GM21390 (cell line): ENCODE data around the gene ZC2HC1B.

ENCODE experiments used
- ATAC-seq: cut with Tn5 transposase; IDR thresholded peaks from one replicate; pipeline ENCODE4 v1.9.1; 2021; ENCODE audit not compliant: unreplicated experiment

Gene ZC2HC1B

DNA sequence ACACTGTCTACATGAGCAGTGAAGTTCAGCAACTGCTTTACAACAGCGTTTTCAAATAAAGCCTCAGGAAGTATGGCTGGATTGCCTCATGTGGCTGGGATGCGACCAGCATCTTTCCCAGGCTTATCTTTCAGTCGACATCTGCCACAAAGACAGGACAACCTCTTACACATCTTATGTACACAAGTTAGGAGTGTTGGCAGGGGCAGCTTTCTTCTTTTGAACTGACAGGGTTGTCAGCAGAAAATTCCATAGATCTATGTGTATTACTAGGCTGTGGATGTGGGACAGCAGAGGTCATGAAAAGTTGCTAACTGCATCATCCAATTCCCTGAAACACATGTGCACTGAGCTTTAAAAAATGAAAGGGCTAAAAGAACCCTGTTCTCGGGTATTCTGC is 95.7 kb downstream of the ZC2HC1B start:
- no peak for ATAC-seq

DNA sequence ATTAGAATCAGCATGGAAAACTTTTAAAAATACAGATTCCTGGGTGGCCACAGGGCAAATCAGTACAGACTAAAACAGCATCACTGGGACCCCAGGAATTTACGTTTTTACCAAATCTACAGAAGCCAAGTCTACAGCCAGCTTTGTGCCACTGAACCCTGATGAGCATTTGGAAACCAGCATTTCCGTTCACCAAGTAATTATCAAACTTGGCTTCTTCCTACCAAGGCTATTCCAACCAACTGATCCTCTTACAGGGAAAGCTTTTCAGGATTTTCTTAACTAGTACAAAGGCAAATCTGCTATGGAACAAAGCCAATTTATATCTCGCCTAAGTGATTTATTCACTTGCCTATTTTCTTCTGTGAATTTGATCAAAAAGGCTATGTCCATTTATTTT is 96.8 kb downstream of the ZC2HC1B start:
- no peak for ATAC-seq

DNA sequence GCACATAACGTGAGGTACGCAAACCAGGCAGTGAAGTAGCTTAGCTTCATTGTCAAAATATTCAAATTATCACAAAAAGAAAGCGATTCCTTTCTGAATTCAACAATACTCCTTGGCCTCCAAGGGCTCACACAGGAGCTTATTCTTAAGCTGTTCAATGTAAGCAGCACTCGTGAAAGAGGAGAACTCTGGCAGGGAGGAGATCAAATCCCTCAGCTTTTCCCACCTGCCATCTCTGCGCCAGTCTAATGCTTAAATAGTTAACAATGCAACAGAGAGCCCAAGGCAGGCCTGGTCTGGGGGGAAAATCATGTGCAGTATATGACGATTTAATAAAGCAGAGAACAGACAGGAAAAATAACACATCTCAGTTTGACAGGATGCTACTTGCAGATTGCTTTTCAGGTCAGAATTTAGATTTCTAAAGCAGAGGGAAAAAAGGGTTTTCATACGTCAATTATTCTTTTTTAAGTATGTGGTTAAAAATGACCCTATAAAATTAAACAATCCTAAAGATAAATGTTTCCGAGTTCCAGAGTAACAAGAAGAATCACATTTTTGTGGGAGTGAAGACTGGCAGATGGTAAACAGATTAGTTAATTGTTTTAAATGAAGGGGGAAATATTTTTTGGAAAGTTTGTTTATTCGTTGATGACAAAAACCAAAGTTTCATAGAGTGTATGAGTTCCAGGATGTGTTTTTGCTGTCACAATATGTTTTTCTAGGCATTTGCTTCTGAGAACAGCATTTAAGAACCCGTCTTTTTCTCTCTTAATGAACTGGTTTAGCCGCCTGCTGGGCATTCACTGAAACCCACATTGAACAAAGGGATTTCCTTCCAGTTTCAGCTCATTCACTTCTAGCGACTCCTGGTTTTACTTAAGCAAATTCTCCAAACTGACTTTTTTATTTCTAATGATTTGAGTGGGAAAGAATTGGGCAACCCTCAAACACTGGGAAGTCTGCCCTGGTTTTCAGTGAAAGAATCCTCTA is 97.9 kb downstream of the ZC2HC1B start:
- no peak for ATAC-seq

DNA sequence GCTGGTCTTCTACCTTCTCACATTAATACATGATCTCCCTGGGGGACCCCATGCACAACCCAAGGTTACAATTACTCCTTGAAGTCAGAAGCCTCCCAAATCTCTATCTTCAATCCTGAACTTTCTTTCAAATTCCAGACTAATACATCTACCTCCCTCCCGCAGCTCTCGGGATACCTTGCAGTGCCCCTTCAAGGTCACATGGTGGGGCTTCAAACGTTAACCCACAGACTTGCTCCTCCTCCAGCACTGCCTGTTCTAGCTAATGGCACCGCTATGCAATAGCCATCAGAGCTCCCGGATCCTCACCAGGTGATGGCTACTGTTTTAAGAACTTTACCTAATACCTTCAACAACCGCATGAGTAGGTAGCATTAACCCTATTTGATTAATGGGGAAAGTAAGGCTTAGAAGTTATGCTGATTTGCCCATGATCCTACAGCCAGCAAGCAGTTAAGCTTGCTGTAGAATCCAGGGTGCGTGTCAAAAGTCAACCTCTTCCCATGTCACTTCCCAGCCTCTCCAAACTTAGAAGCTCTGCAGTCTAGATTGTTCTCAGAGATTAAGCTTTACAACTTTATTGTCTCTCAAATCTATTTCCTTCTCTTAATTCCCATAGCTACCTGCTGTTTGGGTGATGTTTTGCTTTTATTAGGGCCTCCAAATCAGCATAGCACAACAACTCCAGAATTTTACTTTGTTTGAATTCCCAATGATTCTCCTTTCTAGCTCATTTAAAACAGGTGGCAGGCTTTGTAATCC is 99.1 kb downstream of the ZC2HC1B start:
- no peak for ATAC-seq

DNA sequence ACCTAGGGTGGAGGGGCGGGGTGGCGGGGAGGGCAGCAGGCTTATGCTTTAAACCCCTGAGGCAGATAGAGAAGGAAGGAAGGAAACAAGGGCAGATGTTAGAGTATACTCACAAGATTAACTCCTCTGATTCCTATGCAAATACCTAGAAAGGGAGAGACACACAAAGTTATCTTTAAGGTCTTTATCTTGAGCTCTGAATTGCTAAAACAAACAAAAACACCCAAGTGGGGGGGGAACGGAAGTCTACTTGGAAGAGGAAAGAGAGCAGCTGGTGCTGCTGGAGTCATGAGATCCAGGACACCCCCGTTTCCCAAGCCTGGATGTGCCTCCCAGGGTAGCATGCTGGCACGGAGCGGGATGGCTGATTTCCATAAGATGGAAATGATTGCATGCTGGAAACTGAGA is 100.4 kb downstream of the ZC2HC1B start:
- no peak for ATAC-seq

DNA sequence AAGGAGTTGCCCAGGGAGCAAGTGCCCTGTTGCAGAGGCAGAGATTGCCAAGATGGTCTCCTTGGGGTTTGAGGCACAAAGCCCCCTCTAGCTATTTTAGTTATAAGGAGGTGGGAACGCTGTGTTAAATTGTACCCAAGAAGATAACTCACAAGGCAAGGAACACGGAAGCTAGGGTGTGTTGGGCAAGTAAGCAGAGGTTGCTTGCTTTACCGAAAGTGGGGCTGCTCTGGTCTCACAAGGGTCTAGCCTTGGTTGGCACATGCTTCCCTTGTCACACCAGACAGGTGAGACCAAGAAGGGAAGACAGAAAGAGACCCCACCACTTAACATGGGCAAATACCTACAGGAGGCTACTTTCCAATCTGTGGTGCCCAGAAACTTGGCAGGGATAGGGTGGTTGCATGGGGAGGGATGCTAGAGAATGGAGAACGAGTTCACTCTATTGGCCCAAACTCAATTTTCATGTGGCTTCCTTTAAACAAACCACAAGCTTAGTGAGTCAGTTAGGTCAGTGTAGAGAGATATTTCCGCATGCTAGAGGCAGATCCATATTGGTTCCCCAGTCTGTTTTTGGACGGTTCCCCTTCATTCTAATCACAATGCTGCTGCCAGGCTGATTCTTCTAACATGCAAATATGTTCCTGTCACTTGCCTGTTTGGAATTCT is 101.4 kb downstream of the ZC2HC1B start:
- ATAC-seq = peak; percentile 51

DNA sequence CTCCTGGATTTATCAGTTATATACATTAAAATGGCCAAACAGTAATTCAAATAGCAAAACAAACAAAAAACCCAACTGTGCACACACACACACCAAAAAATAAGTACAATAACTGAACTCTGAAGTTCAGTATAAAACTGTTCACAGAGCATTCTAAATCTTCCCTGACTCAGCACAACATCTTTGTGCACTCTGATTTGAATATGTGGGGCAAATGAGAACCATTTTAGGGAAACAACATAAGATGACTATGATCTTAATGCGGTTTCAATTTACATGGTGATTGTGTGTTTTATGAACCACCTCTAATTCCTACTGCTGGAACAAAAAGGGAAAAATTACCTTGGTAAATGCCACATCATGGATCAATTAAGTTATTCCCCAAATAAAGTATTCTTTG is 102.0 kb downstream of the ZC2HC1B start:
- ATAC-seq = no peak

DNA sequence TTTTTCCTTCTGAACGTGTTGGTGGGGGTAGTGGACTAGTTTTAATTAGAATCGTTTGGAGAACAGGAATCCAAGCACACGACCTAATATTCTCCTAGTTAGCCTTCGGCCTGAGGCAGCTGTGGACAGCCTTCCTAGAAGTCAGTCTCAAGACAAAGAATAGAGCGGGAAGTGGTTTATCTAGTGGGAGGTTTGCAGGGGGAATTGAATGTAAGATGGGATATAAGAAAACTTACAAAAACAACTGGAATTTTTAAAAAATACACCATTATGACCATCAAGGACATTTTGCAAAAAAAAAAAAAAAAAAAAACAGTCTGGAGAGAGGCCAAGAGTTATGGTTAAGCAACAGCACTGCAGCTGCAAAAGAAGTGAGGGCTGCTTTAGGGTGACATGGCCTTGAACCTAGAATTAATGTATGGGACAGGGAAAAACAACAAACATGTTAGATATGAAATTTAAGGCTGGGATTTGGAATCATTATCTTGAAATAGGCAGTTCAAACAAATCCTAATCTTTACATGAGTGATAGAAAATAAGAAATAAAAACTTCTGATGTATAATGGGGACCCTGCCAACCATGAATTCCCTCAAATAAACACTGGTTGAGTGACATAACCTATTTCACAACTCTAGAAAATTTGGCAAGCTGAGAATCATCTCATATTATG is 103.6 kb downstream of the ZC2HC1B start:
- ATAC-seq = no peak

GRCh38 chr6:143969077-143969476 is 104.8 kb downstream of the ZC2HC1B start:
- ATAC-seq = no peak

DNA sequence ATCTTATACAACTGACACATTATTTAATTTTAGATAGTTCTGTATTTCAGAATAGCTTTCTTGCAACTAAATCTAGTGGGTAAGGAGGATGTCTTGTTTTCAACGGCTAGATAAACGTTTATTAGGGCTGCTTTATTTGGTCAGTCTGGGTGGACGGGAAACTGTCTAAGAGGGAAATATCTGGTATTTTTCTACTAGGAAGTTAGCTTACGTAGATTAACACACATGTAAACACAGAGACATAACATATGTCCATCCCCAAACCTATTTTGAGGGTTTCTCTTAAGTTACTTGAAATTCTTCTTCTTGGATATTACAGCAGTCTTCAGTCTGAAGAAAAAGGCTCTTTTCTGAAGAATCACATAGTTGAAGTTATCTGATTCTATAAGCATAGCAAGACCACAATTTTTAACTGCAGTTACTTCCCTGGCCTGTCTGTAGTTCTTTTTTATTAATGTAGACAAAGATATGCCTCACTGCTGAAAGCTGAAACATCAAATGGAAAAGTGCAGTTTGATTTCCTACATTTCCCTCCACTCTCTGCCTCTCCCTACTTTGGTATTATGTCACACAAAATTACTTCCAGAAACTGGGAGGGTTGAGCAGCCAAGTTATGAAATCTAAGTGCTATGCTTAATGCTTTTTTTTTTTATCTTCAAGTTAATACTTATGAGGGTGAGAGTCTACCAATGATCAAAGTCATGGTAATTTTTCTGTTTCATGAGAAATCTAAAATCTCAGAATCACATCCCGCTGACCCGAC is 106.4 kb downstream of the ZC2HC1B start:
- no peak for ATAC-seq

DNA sequence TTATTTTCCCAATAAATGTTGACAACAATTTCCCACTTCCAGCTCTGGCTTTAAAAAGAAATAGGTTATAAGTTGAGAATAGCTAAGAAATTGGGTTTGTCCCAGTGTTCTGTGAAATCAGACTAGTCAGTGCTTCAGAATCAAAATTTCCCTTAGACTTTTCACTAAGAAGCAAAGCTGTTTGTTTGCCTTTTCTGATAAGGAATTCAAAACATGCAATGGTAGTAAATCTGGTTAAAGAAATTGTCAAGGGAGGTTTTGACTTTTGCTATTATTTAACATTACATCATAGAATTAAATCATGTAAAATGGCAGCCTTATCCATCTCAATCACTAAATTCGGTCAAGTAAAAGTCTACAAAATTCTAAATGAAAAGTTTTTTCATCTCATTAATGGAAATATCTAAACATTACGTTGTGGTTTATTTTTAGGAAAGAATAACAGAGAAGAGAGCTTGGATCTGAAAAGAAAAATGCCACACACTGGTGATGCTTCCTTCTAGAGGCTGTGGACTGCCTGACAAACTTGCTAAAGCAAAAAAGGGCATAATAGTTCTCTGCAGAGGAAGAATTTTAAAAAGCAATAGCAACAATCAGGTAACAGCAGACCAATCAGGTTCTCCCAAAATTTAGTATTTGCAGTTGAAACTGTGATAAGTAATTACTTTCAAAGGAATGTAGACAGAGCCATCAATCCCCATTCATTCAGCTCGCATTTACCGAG is 107.4 kb downstream of the ZC2HC1B start:
- ATAC-seq = no peak

GRCh38 chr6:143973097-143973966 is 109.1 kb downstream of the ZC2HC1B start:
- ATAC-seq = no peak

GRCh38 chr6:143974089-143974488 is 109.8 kb downstream of the ZC2HC1B start:
- ATAC-seq = no peak

DNA sequence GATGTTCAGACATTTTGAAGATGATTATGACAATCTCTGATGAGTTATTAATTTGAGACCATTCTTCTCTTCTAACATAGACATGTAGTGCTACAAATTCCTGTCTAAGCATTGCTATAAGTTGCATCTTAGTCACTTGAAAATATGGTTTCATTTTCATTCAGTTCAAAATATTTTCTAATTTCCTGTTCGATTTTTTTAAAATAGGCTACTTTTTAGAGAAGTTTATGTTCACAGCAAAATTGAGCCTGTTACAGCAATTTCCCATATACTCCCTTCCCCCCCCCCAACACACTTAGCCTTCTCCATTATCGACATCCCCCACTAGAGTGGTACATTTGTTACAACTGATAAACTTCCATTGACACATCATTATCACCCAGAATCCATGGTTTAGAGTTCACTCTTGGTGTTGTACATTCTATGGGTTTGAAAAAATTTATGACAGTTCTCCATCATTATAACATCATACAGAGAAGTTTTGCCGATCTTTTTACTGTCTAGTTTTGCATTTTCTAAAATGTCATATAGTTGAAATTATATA is 112.6 kb downstream of the ZC2HC1B start:
- no peak for ATAC-seq

- no peak for ATAC-seq
These were observed 116.6 kb downstream of the ZC2HC1B start for GRCh38 chr6:143980921-143981320.

DNA sequence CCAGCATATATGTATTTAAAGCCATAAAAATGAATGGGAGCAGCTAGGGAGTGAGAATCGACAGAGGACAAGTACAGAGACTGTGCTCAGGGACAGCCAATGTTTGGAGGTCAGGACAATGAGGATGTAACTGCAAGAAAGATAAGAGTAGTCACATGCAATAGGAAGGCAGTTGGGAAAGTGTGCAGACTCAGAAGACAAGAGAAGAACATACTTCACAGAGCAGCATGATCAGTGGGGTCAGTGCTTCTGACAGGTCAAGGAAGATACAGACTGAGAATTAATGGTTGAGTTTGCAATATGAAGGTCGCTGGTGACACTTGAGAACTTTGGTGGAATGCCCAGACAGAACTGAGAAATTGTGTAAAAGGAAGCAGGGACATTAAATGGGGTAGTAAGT is 118.7 kb downstream of the ZC2HC1B start:
- no peak for ATAC-seq

- ATAC-seq = no peak
These were observed 120.4 kb downstream of the ZC2HC1B start for GRCh38 chr6:143984666-143985065.

DNA sequence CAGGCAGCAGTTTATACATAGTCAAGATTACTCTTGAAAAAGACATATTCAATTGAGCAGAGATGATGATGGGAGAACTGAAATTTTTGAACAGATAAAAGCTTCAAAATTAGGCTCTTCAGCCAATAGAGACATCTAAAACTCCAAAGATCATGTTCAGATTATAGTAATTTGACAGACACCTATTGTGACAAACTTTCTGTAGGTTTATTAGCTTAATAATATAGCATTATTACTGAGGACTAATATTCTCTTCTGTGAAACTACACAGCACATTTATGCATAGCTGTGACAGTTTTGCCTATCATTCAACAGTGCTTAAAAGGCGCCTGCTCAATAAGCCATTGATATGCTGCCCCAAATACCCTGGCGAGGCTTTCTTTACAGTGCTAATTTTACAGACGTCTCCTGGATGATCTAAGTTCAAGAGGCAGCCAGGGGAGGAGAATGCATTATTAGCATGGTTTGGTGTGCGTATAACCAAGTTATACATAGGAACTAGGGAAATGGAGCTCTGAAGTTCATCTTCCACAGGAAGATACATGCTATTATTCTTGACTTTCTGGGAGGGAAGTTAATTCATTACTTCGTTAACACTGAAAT is 122.3 kb downstream of the ZC2HC1B start:
- no peak for ATAC-seq
